K562 (cell line): Measurements from ENCODE around the gene CRHR2. TPM values are rescaled to one million over a fixed set of nuclear protein-coding genes. Genes with fewer than 3 reads are reported as not detected.

Experiments used
- ATAC-seq: fragments of 200-7000 bp; cut with Tn5 transposase; 3 replicates; pipeline ENCODE4 v1.9.1; 2020; ENCODE audit warnings: moderate library complexity
- BruUV-seq: library from RNA; stranded (reverse); fragments of 400-500 nt; replicated peaks from 2 replicates; lab custom pipeline; 2021; lab: Mats Ljungman, UMichigan
- CTCF ChIA-PET: fragments of 300-600 bp; formaldehyde crosslinking; extraction: SDS; loops from one replicate; lab custom pipeline; 2021; ENCODE audit warnings: low intra/inter-chr PET ratio; lab: Yijun Ruan, JAX
- POLR2A ChIA-PET: fragments of 300-600, 350-650 bp; sonication (Branson Sonifier 250); formaldehyde crosslinking; extraction: SDS; loops from one replicate; lab custom pipeline; 2021; ENCODE audit warnings: antibody characterized with exemption, inconsistent platforms; lab: Yijun Ruan, JAX
- DNase-seq, 4 experiments: peaks; one replicate each; pipeline versions ENCODE4 v3.0.0 to v3.0.0-alpha.2; 2011 to 2018; ENCODE audit warnings: low spot score in 3 of 4, mixed read lengths in 3 of 4; ENCODE audit errors: extremely low read depth in 1 of 4
- FAIRE-seq: peaks from 2 replicates; lab custom pipeline; 2011; peaks lifted over from hg19 to GRCh38; lab: Jason Lieb, UNC
- H2AFZ ChIP-seq: 2 replicates; pipeline ENCODE4 v1.6.0; 2011; ENCODE audit warnings: low read depth, low read length, control low read depth, inconsistent platforms
- H3K27ac ChIP-seq: fragments of 200-600 bp; 3 replicates; pipeline ENCODE4 v1.8.0; 2011; ENCODE audit warnings: low read depth, mild to moderate bottlenecking, control low read depth, inconsistent platforms, low read length, moderate library complexity, mixed read lengths; ENCODE audit errors: extremely low read depth
- H3K27me3 ChIP-seq, 2 experiments: fragments of 300-600 bp in 1 of 2; 2 replicates in 1 of 2; 3 replicates in 1 of 2; pipeline versions ENCODE4 v1.6.0 to v1.8.0; 2011; ENCODE audit warnings: inconsistent platforms in 2 of 2, low read length in 2 of 2, mild to moderate bottlenecking in 1 of 2, mixed read lengths in 1 of 2, moderate library complexity in 1 of 2; ENCODE audit not compliant: control insufficient read depth in 2 of 2, insufficient read depth in 2 of 2
- H3K36me3 ChIP-seq: fragments of 300-600 bp; 3 replicates; pipeline ENCODE4 v1.8.0; 2011; ENCODE audit warnings: mild to moderate bottlenecking, low read length, inconsistent platforms; ENCODE audit not compliant: control insufficient read depth, insufficient read depth
- H3K4me1 ChIP-seq, 2 experiments: fragments of 200-600 bp in 1 of 2; replicated peaks in 1 of 2; 2 replicates in 1 of 2; 3 replicates in 1 of 2; pipeline versions ENCODE4 v1.5.1 to v1.8.0; 2011; ENCODE audit warnings: inconsistent platforms in 2 of 2, low read length in 2 of 2, mild to moderate bottlenecking in 1 of 2, mixed read lengths in 1 of 2, moderate library complexity in 1 of 2; ENCODE audit not compliant: control insufficient read depth in 2 of 2, insufficient read depth in 2 of 2
- H3K4me2 ChIP-seq: 2 replicates; pipeline ENCODE4 v1.6.1; 2011; ENCODE audit warnings: low read length, control low read depth, inconsistent platforms, mixed read lengths; ENCODE audit not compliant: insufficient read depth
- H3K4me3 ChIP-seq: fragments of 200-600 bp; sonication (generic), shearing (Covaris generic); 2 replicates; pipeline ENCODE4 v1.5.1; 2016; ENCODE audit warnings: control low read depth, inconsistent platforms
- H3K79me2 ChIP-seq: fragments of 200-600 bp; 3 replicates; pipeline ENCODE4 v1.8.0; 2011; ENCODE audit warnings: low read length, inconsistent platforms; ENCODE audit not compliant: control insufficient read depth, insufficient read depth
- H3K9ac ChIP-seq, 2 experiments: 2 replicates each; pipeline versions ENCODE4 v1.6.0 to v1.6.1; 2011; ENCODE audit warnings: low read depth in 2 of 2, low read length in 2 of 2, control low read depth in 1 of 2, inconsistent platforms in 1 of 2, mild to moderate bottlenecking in 1 of 2, mixed read lengths in 1 of 2; ENCODE audit not compliant: insufficient read depth in 1 of 2
- H3K9me1 ChIP-seq: one replicate; pipeline ENCODE4 v1.6.0; 2011; ENCODE audit warnings: inconsistent platforms, mild to moderate bottlenecking, low read length, moderate library complexity; ENCODE audit not compliant: control insufficient read depth, insufficient read depth
- H3K9me3 ChIP-seq: replicated peaks from 2 replicates; pipeline ENCODE4 v1.5.1; 2011; ENCODE audit warnings: low read depth, low read length, inconsistent platforms; ENCODE audit not compliant: control insufficient read depth, insufficient read depth
- H4K20me1 ChIP-seq: replicated peaks from 2 replicates; pipeline ENCODE4 v1.6.1; 2011; ENCODE audit warnings: low read length, inconsistent platforms, mixed read lengths; ENCODE audit not compliant: control insufficient read depth, insufficient read depth
- ASH1L ChIP-seq: fragments of 450-650 bp; IDR thresholded peaks from 2 replicates; pipeline ENCODE4 v1.6.1; 2018; ENCODE audit warnings: borderline replicate concordance, mild to moderate bottlenecking, low read depth; ENCODE audit not compliant: partially characterized antibody
- CCAR2 ChIP-seq: fragments of 200-400 bp; formaldehyde crosslinking; IDR thresholded peaks from 2 replicates; pipeline ENCODE4 v1.6.1; 2017; ENCODE audit warnings: mild to moderate bottlenecking, low read depth, low read length
- NFE2 ChIP-seq: IDR thresholded peaks from 2 replicates; pipeline ENCODE4 v1.6.1; 2014; ENCODE audit warnings: antibody characterized with exemption, low read depth
- NONO ChIP-seq, 2 experiments: fragments of 200-400 bp in 1 of 2; fragments of 450-650 bp in 1 of 2; formaldehyde crosslinking in 1 of 2; IDR thresholded peaks; 2 replicates each; pipeline ENCODE4 v1.6.1; 2017; ENCODE audit warnings: low read depth in 2 of 2, mild to moderate bottlenecking in 2 of 2, moderate library complexity in 2 of 2, low read length in 1 of 2
- POLR2A ChIP-seq: fragments of 450-650 bp; conservative IDR thresholded peaks from 2 replicates; pipeline ENCODE4 v1.6.1; 2016
- POLR2AphosphoS2 ChIP-seq: IDR thresholded peaks from 2 replicates; pipeline ENCODE4 v1.6.1; 2012; ENCODE audit warnings: low read length, improper control_type of control experiment
- POLR2H ChIP-seq: IDR thresholded peaks from 2 replicates; pipeline ENCODE4 v1.6.1; 2016; ENCODE audit warnings: missing genetic modification characterization, low read depth, mild to moderate bottlenecking, control low read depth, missing compliant biosample characterization, moderate library complexity
- SNRNP70 ChIP-seq: fragments of 200-400 bp; formaldehyde crosslinking; optimal IDR thresholded peaks from 2 replicates; pipeline ENCODE3; 2017; ENCODE audit warnings: low read depth, low read length
- SUPT5H ChIP-seq: fragments of 450-650 bp; IDR thresholded peaks from 2 replicates; pipeline ENCODE4 v1.6.1; 2016
- ZNF232 ChIP-seq: sonication (generic); formaldehyde crosslinking; IDR thresholded peaks from 2 replicates; pipeline ENCODE4 v1.8.0; 2022; ENCODE audit warnings: mild to moderate bottlenecking, missing genetic modification reagents
- WGBS: fragments of 100-300 bp; shearing (Covaris generic); methylation state at CpG from one replicate; pipeline ENCODE4 v1.1.6; 2016; ENCODE audit warnings: low coverage, mixed read lengths; ENCODE audit not compliant: insufficient coverage; ENCODE audit errors: missing lambda C conversion rate; 5-methylcytosine and 5-hydroxymethylcytosine counted together
- in situ Hi-C: fragments of 300-500 bp; cut with MboI; formaldehyde crosslinking; loops from 4 replicates; pipeline ENCODE4 v1.15.0; 2018; ENCODE audit warnings: inconsistent platforms, mixed read lengths
- intact Hi-C: fragments of 100-400 bp; cut with micrococcal nuclease; formaldehyde crosslinking; loops from 2 replicates; pipeline ENCODE4 v1.14.2; 2022
- polyA plus RNA-seq, 8 experiments: library from polyadenylated mRNA; depleted of rRNA in 4 of 8; stranded (reverse) in 5 of 8; unstranded in 3 of 8; fragments of >200 nt; fragmentation: Nextera tagmentation in 2 of 8; fragmentation: Illumina TruSeq in 1 of 8; extraction: Ambion mirVana in 2 of 8; extraction: Trizol in 1 of 8; gene quantifications; 2 replicates each; pipeline versions ENCODE4 v1.2.1 to v1.2.3, GENCODE V29; 2011 to 2014; ENCODE audit warnings: inconsistent platforms in 1 of 8, missing spikeins in 1 of 8
- total RNA-seq, 7 experiments: library from RNA; depleted of rRNA in 6 of 7; stranded (reverse); fragments of >200 nt in 6 of 7; fragmentation: Illumina TruSeq in 2 of 7; extraction: Trizol in 2 of 7; gene quantifications; 2 replicates each; pipeline versions ENCODE4 v1.2.1 to v1.2.3, GENCODE V29; 2011 to 2021; ENCODE audit warnings: low replicate concordance in 1 of 7
- TF ChIP-seq, protein P1 (sequence below): fragments of 250-450 bp; sonication (Bioruptor Pico); IDR thresholded peaks from 2 replicates; pipeline ENCODE4 v1.4.0; 2020; ENCODE audit warnings: mild to moderate bottlenecking, moderate library complexity
- TF ChIP-seq, protein P2 (sequence below), 2 experiments: IDR thresholded peaks; 2 replicates each; pipeline ENCODE4 v1.6.1; 2011; ENCODE audit warnings: borderline replicate concordance in 1 of 2, control low read depth in 1 of 2, low read depth in 1 of 2, low read length in 1 of 2, mild to moderate bottlenecking in 1 of 2, mixed read lengths in 1 of 2, moderate library complexity in 1 of 2; ENCODE audit not compliant: insufficient read depth in 1 of 2, insufficient read length in 1 of 2, poor library complexity in 1 of 2, severe bottlenecking in 1 of 2; ENCODE audit errors: extremely low read depth in 1 of 2

CRHR2 gene
- total and polyA plus RNA-seq, 9 of the 15 experiments (the other 6 are each of a cell fraction or from before 2014, with no cell fraction given), result not detected

DNA sequence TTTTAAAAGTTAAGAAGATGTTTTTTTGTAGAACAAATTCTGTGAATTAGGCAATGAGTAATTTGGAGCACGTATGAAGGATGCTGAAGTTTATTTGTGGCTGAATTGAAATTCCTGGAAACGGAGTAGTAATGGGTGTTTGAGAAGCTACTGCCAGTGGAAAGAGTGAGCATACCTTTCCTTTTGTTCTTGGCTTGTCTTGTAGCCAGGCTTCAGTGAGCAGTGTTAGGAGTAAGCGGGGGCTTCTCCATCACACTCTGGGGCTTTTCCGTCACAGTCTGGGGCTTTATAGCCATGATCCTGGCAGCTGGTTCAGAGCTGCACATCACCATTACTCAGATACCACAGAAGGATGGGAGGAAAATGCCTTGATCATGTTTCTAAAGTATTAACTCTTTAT lies 55.2 kb downstream of the CRHR2 start:
- Histone ChIP-seq H2AFZ (no peak overlapping the region), H3K4me2 (no peak overlapping the region), H3K4me1 (no peaks in the 10 kb centered on the region), H3K9me1 (no peaks in the 10 kb centered on the region), H3K27ac (no peak overlapping the region), H3K36me3 (peaks cover 94% of the 10 kb centered on the region), H3K9me3 (no peaks in the 10 kb centered on the region), H3K4me3 (no peak overlapping the region), H3K9ac (no peak overlapping the region), H3K27me3 (no peaks in the 10 kb centered on the region), H3K79me2 (no peaks in the 10 kb centered on the region; the same call in 2 of the 3 replicates), H4K20me1 (no peaks in the 10 kb centered on the region; the same call in 1 of the 2 replicates)
- ChIA-PET CTCF (no interaction called here), POLR2A (interaction anchor here (1.0 to 5.7 kb wide), 6 partner anchors 8 to 38 kb away, joined by 3 to 35 read pairs (median 6); no protein-coding TSS in a partner anchor)
- no peak for FAIRE-seq
- peak; percentile 17; the same call in 2 of the 3 replicates for ATAC-seq
- no TSS peak for BruUV-seq
- 88% methylated on average over 4 of the region's 4 CpGs for WGBS
- intact Hi-C loops, result no loop called here
- TF ChIP-seq POLR2A, result peak; percentile 16; the same call in 1 of the 2 replicates
- no peak for TF ChIP-seq NFE2
- TF ChIP-seq CCAR2, result no peak
- in situ Hi-C loops, result no loop called here
- no peak for DNase-seq

GRCh38 chr7:30625283-30625682 lies 57.0 kb downstream of the CRHR2 start:
- Histone ChIP-seq H3K9ac (no peak overlapping the region), H3K4me3 (no peak overlapping the region), H3K4me1 (no peaks in the 10 kb centered on the region), H2AFZ (no peak overlapping the region), H3K79me2 (no peaks in the 10 kb centered on the region; the same call in 2 of the 3 replicates), H3K9me1 (no peaks in the 10 kb centered on the region), H3K27me3 (no peaks in the 10 kb centered on the region), H3K9me3 (no peaks in the 10 kb centered on the region), H4K20me1 (no peaks in the 10 kb centered on the region; the same call in 1 of the 2 replicates), H3K27ac (no peak overlapping the region), H3K36me3 (peaks cover 94% of the 10 kb centered on the region), H3K4me2 (no peak overlapping the region)
- no TSS peak for BruUV-seq
- ChIA-PET POLR2A (no interaction called here), CTCF (no interaction called here)
- no peak for DNase-seq
- in situ Hi-C loops (no loop called here), intact Hi-C loops (no loop called here)
- WGBS, result 82% methylated on average over 1 of the region's 1 CpG
- no peak for FAIRE-seq
- peak; percentile 10 for ATAC-seq
- TF ChIP-seq ZNF232 (no peak), POLR2H (tag) (no peak), SNRNP70 (no peak), POLR2AphosphoS2 (peak; percentile 63; the same call in 1 of the 2 replicates), SUPT5H (peak; percentile 40), ASH1L (no peak), NONO (IDR thresholded peaks at IDR 0.05; ENCODE audit: low read depth in 2 of 2, low read length in 1 of 2) (no peak)
- TF ChIP-seq, protein P1, sequence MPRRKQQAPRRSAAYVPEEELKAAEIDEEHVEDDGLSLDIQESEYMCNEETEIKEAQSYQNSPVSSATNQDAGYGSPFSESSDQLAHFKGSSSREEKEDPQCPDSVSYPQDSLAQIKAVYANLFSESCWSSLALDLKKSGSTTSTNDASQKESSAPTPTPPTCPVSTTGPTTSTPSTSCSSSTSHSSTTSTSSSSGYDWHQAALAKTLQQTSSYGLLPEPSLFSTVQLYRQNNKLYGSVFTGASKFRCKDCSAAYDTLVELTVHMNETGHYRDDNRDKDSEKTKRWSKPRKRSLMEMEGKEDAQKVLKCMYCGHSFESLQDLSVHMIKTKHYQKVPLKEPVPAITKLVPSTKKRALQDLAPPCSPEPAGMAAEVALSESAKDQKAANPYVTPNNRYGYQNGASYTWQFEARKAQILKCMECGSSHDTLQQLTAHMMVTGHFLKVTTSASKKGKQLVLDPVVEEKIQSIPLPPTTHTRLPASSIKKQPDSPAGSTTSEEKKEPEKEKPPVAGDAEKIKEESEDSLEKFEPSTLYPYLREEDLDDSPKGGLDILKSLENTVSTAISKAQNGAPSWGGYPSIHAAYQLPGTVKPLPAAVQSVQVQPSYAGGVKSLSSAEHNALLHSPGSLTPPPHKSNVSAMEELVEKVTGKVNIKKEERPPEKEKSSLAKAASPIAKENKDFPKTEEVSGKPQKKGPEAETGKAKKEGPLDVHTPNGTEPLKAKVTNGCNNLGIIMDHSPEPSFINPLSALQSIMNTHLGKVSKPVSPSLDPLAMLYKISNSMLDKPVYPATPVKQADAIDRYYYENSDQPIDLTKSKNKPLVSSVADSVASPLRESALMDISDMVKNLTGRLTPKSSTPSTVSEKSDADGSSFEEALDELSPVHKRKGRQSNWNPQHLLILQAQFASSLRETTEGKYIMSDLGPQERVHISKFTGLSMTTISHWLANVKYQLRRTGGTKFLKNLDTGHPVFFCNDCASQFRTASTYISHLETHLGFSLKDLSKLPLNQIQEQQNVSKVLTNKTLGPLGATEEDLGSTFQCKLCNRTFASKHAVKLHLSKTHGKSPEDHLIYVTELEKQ (CRISPR knock-in tag), result no peak
- TF ChIP-seq, protein P2, sequence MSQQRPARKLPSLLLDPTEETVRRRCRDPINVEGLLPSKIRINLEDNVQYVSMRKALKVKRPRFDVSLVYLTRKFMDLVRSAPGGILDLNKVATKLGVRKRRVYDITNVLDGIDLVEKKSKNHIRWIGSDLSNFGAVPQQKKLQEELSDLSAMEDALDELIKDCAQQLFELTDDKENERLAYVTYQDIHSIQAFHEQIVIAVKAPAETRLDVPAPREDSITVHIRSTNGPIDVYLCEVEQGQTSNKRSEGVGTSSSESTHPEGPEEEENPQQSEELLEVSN (IDR thresholded peaks at IDR 0.05; ENCODE audit: borderline replicate concordance in 1 of 2, extremely low read depth in 1 of 2, insufficient read depth in 1 of 2, insufficient read length in 1 of 2, low read depth in 1 of 2, low read length in 1 of 2, poor library complexity in 1 of 2, severe bottlenecking in 1 of 2), result no peak
